ENCODE measurements around the gene FAAP20. TPM values are rescaled to one million over a fixed set of nuclear protein-coding genes. Genes with fewer than 3 reads are reported as not detected.

Gene FAAP20
- total and polyA plus RNA-seq, 10 of the 15 experiments (the other 5 are each of a cell fraction or from before 2014, with no cell fraction given): 0.79 to 91.8 (median 20.9) TPM

DNA sequence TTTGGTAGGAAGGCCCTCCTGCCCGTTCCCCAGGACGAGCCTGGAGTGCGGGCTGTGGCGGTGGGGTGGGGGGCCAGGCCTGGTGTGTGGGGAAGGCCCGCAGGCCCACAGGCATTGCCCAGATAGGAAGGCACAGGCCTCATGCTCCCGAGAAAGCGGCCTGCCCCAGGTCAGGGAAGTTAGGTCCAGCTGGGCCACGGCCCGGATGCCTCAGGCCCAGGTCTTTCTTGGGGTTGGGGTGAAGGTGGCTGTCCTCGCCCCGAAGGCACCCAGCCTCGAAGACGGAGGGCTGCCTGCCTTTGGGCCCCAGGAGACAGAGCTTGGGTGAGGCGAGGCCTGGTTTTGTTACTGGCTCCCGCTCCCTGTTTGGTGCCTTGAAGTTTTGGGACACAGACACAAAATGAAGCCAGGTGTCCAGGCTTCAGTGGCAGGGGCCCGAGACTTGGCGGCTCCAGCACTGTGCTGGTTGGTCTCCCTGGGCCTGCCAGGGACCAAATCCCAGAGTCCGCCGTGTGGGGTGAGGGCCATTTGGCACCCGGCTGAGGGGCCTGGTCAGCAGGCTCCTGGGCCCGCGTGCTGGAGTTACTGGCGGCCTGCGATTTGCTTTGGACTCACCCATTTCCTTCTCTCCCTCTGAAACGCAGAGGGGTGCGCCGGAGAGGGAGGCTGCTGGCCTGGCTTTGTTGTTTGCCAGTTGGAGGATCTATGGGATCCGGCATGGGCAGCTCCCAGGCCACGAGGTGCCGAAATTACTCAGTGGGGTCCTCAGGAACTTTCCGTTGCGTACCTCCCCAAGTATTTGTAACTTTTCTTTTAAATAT, 35.5 kb upstream of the FAAP20 start (continued):
- TF ChIP-seq HDGF (IDR thresholded peaks at IDR 0.05) (no peak), SUZ12 (IDR thresholded peaks at IDR 0.05; ENCODE audit: unreplicated experiment) (no peak), MYB (IDR thresholded peaks at IDR 0.05; ENCODE audit: borderline replicate concordance, low read depth, low read length) (no peak)

DNA sequence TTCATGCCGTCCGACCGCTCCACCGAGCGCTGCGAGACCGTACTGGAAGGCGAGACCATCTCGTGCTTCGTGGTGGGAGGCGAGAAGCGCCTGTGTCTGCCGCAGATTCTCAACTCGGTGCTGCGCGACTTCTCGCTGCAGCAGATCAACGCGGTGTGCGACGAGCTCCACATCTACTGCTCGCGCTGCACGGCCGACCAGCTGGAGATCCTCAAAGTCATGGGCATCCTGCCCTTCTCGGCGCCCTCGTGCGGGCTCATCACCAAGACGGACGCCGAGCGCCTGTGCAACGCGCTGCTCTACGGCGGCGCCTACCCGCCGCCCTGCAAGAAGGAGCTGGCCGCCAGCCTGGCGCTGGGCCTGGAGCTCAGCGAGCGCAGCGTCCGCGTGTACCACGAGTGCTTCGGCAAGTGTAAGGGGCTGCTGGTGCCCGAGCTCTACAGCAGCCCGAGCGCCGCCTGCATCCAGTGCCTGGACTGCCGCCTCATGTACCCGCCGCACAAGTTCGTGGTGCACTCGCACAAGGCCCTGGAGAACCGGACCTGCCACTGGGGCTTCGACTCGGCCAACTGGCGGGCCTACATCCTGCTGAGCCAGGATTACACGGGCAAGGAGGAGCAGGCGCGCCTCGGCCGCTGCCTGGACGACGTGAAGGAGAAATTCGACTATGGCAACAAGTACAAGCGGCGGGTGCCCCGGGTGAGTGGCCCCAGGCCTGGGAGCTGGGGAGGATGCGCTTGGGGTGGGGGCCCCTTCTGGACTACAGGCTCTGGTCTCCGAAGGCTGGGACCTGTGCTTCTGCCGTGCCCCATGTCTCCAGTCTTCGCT, 34.7 kb upstream of the FAAP20 start:
- DNase-seq (ENCODE audit: low read depth, low spot score) (no peak), FAIRE-seq (peak; percentile 72), ATAC-seq (peak; percentile 36)
- WGBS (ENCODE audit: insufficient coverage, insufficient replicate concordance, low lambda C conversion rate, missing lambda C conversion rate): 8% methylated on average over 72 of the region's 77 CpGs
- CTCF ChIA-PET: interaction anchor here (0.6 to 1.4 kb wide), 7 partner anchors 12 to 186 kb away, joined by 3 to 4 read pairs (median 3); no protein-coding TSS in a partner anchor
- Histone ChIP-seq H3K27me3 (replicated peaks in 1 of 2; ENCODE audit: control insufficient read depth in 2 of 2, insufficient read depth in 2 of 2, low read length in 1 of 2) (no peaks in the 10 kb centered on the region), H2AFZ (ENCODE audit: control insufficient read depth, low read depth, low read length) (peak overlapping the region; percentile 3; the same call in 1 of the 2 replicates), H4K20me1 (ENCODE audit: control insufficient read depth, insufficient read depth) (0 out of 2 replicates have a peak, but pooled peaks cover 8% of the 10 kb centered on the region), H3K4me1 (ENCODE audit: control insufficient read depth, insufficient read depth, low read length) (peaks cover 21% of the 10 kb centered on the region), H3K9me3 (replicated peaks; ENCODE audit: control insufficient read depth, insufficient read depth, low read length) (no peaks in the 10 kb centered on the region), H3K79me2 (ENCODE audit: control insufficient read depth, insufficient read depth, low read length) (peaks cover 52% of the 10 kb centered on the region), H3K4me2 (ENCODE audit: control insufficient read depth, insufficient read depth) (peak overlapping the region; percentile 97), H3K36me3 (ENCODE audit: control insufficient read depth in 2 of 2, insufficient read depth in 2 of 2, low read length in 1 of 2) (no peaks in the 10 kb centered on the region; a peak in 1 of 4 replicates), H3K27ac (ENCODE audit: control insufficient read depth, insufficient read depth) (no peak overlapping the region), H3K4me3 (peak overlapping the region; percentile 82), H3K9ac (ENCODE audit: control insufficient read depth, insufficient read depth, low read length) (peak overlapping the region; percentile 25)
- no TSS peak for BruUV-seq (replicated peaks)
- intact Hi-C loops (cut with micrococcal nuclease; ENCODE audit: unreplicated experiment) (loop anchor here (5.0 kb wide), 1 partner anchor 83 kb away; no protein-coding TSS in a partner anchor), in situ Hi-C loops (cut with MboI) (no loop called here)
- POLR2A ChIA-PET: interaction anchor here (0.9 to 1.0 kb wide), 3 partner anchors 30 to 297 kb away, joined by 3 read pairs; partner anchors contain the start of gene PANK4
- SMC1A ChIA-PET (ENCODE audit: uncharacterized antibody, unreplicated experiment): interaction anchor here (0.6 to 1.4 kb wide), 4 partner anchors 13 to 153 kb away, joined by 3 to 6 read pairs (median 3); no protein-coding TSS in a partner anchor
- RAD21 ChIA-PET (ENCODE audit: unreplicated experiment): interaction anchor here (1.2 to 3.3 kb wide), 3 partner anchors 30 to 86 kb away, joined by 5 to 9 read pairs (median 6); no protein-coding TSS in a partner anchor
- TF ChIP-seq NR2C2 (IDR thresholded peaks at IDR 0.05; ENCODE audit: borderline replicate concordance, control insufficient read depth, insufficient read length, low read depth) (no peak), NR2C1 (IDR thresholded peaks at IDR 0.05) (no peak), TCF12 (IDR thresholded peaks at IDR 0.05; ENCODE audit: low read depth, low read length) (peak; percentile 62; the same call in 1 of the 2 replicates), POLR2A (IDR thresholded peaks at IDR 0.05; ENCODE audit: low read depth, low read length) (peak; percentile 34; the same call in 1 of the 2 replicates), TCF3 (IDR thresholded peaks at IDR 0.05; ENCODE audit: borderline replicate concordance, insufficient read depth, low read depth, low read length) (peak; percentile 90), GATAD2B (conservative IDR thresholded peaks at IDR 0.05; ENCODE audit: low read depth) (0 out of 2 replicates have a peak, but pooled peaks have one; percentile 0)
- TF ChIP-seq, protein P1, sequence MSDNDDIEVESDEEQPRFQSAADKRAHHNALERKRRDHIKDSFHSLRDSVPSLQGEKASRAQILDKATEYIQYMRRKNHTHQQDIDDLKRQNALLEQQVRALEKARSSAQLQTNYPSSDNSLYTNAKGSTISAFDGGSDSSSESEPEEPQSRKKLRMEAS (IDR thresholded peaks at IDR 0.05; ENCODE audit: low read depth, low read length): peak; percentile 36; the same call in 1 of the 2 replicates
- TF ChIP-seq, protein P2, sequence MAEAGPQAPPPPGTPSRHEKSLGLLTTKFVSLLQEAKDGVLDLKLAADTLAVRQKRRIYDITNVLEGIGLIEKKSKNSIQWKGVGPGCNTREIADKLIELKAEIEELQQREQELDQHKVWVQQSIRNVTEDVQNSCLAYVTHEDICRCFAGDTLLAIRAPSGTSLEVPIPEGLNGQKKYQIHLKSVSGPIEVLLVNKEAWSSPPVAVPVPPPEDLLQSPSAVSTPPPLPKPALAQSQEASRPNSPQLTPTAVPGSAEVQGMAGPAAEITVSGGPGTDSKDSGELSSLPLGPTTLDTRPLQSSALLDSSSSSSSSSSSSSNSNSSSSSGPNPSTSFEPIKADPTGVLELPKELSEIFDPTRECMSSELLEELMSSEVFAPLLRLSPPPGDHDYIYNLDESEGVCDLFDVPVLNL (IDR thresholded peaks at IDR 0.05; ENCODE audit: low read depth, low read length): no peak
- TF ChIP-seq, protein P3, sequence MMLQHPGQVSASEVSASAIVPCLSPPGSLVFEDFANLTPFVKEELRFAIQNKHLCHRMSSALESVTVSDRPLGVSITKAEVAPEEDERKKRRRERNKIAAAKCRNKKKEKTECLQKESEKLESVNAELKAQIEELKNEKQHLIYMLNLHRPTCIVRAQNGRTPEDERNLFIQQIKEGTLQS (IDR thresholded peaks at IDR 0.05; ENCODE audit: borderline replicate concordance, extremely low read depth, low read depth, low read length): no peak
- TF ChIP-seq, protein P4, sequence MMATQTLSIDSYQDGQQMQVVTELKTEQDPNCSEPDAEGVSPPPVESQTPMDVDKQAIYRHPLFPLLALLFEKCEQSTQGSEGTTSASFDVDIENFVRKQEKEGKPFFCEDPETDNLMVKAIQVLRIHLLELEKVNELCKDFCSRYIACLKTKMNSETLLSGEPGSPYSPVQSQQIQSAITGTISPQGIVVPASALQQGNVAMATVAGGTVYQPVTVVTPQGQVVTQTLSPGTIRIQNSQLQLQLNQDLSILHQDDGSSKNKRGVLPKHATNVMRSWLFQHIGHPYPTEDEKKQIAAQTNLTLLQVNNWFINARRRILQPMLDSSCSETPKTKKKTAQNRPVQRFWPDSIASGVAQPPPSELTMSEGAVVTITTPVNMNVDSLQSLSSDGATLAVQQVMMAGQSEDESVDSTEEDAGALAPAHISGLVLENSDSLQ (IDR thresholded peaks at IDR 0.05): peak; percentile 55; the same call in 1 of the 2 replicates

All from GM12878 (cell line).